ENCODE measurements around the gene C5orf15.

DNA sequence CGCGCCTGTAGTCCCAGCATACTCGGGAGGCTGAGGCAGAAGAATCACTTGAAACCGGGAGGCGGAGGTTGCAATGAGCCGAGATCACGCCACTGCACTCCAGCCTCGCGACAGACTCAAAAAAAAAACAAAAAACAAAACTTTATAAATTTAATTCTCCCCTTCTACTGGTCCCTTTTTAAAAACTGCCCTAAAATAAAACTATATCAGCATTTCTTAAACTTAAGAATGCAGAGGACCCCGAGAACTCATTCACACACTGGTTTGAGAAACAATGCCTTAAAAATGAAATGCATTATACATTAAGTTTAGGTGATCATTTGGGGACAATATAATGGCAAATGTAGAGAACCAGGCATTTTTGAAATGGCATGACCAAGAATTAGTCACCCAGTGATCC is 2.3 kb downstream of the C5orf15 start:
- TF ChIP-seq, protein P1, sequence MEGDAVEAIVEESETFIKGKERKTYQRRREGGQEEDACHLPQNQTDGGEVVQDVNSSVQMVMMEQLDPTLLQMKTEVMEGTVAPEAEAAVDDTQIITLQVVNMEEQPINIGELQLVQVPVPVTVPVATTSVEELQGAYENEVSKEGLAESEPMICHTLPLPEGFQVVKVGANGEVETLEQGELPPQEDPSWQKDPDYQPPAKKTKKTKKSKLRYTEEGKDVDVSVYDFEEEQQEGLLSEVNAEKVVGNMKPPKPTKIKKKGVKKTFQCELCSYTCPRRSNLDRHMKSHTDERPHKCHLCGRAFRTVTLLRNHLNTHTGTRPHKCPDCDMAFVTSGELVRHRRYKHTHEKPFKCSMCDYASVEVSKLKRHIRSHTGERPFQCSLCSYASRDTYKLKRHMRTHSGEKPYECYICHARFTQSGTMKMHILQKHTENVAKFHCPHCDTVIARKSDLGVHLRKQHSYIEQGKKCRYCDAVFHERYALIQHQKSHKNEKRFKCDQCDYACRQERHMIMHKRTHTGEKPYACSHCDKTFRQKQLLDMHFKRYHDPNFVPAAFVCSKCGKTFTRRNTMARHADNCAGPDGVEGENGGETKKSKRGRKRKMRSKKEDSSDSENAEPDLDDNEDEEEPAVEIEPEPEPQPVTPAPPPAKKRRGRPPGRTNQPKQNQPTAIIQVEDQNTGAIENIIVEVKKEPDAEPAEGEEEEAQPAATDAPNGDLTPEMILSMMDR (IDR thresholded peaks at IDR 0.05; ENCODE audit: low read length), result no peak
- TF ChIP-seq EZH2 (IDR thresholded peaks at IDR 0.05; ENCODE audit: borderline replicate concordance, low read length), result no peak

Measured in OCI-LY1 (cell line).